HG03064 (cell line): Measurements from ENCODE around the gene PRKCZ.

Source experiments
- ATAC-seq: cut with Tn5 transposase; IDR thresholded peaks from one replicate; pipeline ENCODE4 v1.9.1; 2021; ENCODE audit warnings: low read depth; ENCODE audit not compliant: unreplicated experiment

PRKCZ gene

GRCh38 chr1:2233468-2233867 is 183.3 kb downstream of the PRKCZ start:
- ATAC-seq = no peak

GRCh38 chr1:2233997-2234761 is 184.0 kb downstream of the PRKCZ start:
- ATAC-seq = no peak

GRCh38 chr1:2234762-2235113 is 184.5 kb downstream of the PRKCZ start:
- ATAC-seq = no peak
